Subcutaneous abdominal adipose tissue (tissue), 5 donors: ENCODE data around the gene B4GALNT3.
A peak's percentile ranks its signal among the peaks of the same experiment; 100 is the strongest.

Source experiments
- H3K27ac ChIP-seq: one replicate; pipeline ENCODE4 v1.7.0; 2013; ENCODE audit warnings: low read depth, mild to moderate bottlenecking, inconsistent platforms, low read length, moderate library complexity
- H3K27me3 ChIP-seq, 5 donors: one replicate each; pipeline ENCODE4 v1.7.0; 2013; ENCODE audit warnings: low read length in 5 of 5, inconsistent platforms in 1 of 5; ENCODE audit not compliant: control insufficient read depth in 5 of 5, insufficient read depth in 4 of 5
- H3K36me3 ChIP-seq, 5 donors: one replicate each; pipeline ENCODE4 v1.7.0; 2013; ENCODE audit warnings: low read length in 5 of 5; ENCODE audit not compliant: control insufficient read depth in 5 of 5, insufficient read depth in 5 of 5
- H3K4me1 ChIP-seq, 5 donors: one replicate each; pipeline ENCODE4 v1.7.0; 2013; ENCODE audit warnings: low read length in 5 of 5, mild to moderate bottlenecking in 3 of 5, moderate library complexity in 1 of 5; ENCODE audit not compliant: control insufficient read depth in 5 of 5, insufficient read depth in 5 of 5
- H3K4me3 ChIP-seq, 5 donors: one replicate each; pipeline ENCODE4 v1.7.0; 2013; ENCODE audit warnings: low read length in 5 of 5, low read depth in 1 of 5
- H3K9ac ChIP-seq, 5 donors: one replicate each; pipeline ENCODE4 v1.7.0; 2013; ENCODE audit warnings: low read length in 5 of 5, mild to moderate bottlenecking in 4 of 5, moderate library complexity in 3 of 5
- H3K9me3 ChIP-seq, 5 donors: one replicate each; pipeline ENCODE4 v1.7.0; 2013; ENCODE audit warnings: low read length in 5 of 5; ENCODE audit not compliant: control insufficient read depth in 5 of 5
- donor health status: healthy.
- donor health status: healthy.
- donor health status: healthy.
- donor health status: healthy.
- donor health status: healthy.

Gene B4GALNT3

GRCh38 chr12:552466-552865 is 92.7 kb downstream of the B4GALNT3 start:
- Histone ChIP-seq H3K9ac (no peak overlapping the region), H3K27me3 (peaks cover 5 to 23% (median 7%) of the 10 kb centered on the region in 5 donors), H3K4me3 (no peak overlapping the region), H3K9me3 (no peaks in the 10 kb centered on the region), H3K36me3 (no peaks in the 10 kb centered on the region), H3K27ac (no peak overlapping the region), H3K4me1 (peaks cover 2 to 25% (median 23%) of the 10 kb centered on the region in 5 donors)

- Histone ChIP-seq H3K36me3 (no peaks in the 10 kb centered on the region), H3K9ac (peak overlapping the region in 1 of 5 donors; percentile 17), H3K27me3 (peaks cover 2 to 18% (median 11%) of the 10 kb centered on the region in 5 donors), H3K4me1 (peaks cover 2 to 25% (median 20%) of the 10 kb centered on the region in 5 donors), H3K27ac (no peak overlapping the region), H3K4me3 (peak overlapping the region in 2 of 5 donors; percentile 13 to 54), H3K9me3 (no peaks in the 10 kb centered on the region)
Measured at GRCh38 chr12:553216-554000, 93.7 kb downstream of the B4GALNT3 start.

- no peaks in the 10 kb centered on the region for H3K9me3 ChIP-seq
- peak overlapping the region in 1 of 5 donors; percentile 54 for H3K4me3 ChIP-seq
- H3K9ac ChIP-seq = peak overlapping the region in 1 of 5 donors; percentile 17
- no peak overlapping the region for H3K27ac ChIP-seq
- peaks cover 7 to 21% (median 12%) of the 10 kb centered on the region in 5 donors for H3K27me3 ChIP-seq
- H3K4me1 ChIP-seq = peaks cover 2 to 25% (median 20%) of the 10 kb centered on the region in 5 donors
- H3K36me3 ChIP-seq = no peaks in the 10 kb centered on the region
Measured at GRCh38 chr12:554001-554285, 94.2 kb downstream of the B4GALNT3 start.

GRCh38 chr12:556498-556897 is 96.8 kb downstream of the B4GALNT3 start:
- Histone ChIP-seq H3K4me1 (peaks cover 2 to 31% (median 26%) of the 10 kb centered on the region in 5 donors), H3K9me3 (no peaks in the 10 kb centered on the region), H3K36me3 (no peaks in the 10 kb centered on the region), H3K9ac (no peak overlapping the region), H3K27ac (no peak overlapping the region), H3K27me3 (peaks cover 12 to 37% (median 17%) of the 10 kb centered on the region in 5 donors), H3K4me3 (no peak overlapping the region)

GRCh38 chr12:558580-558979 is 98.8 kb downstream of the B4GALNT3 start:
- Histone ChIP-seq H3K4me1 (peaks cover 4 to 31% (median 22%) of the 10 kb centered on the region in 5 donors), H3K4me3 (no peak overlapping the region), H3K9me3 (no peaks in the 10 kb centered on the region), H3K27me3 (peaks cover 11 to 29% (median 15%) of the 10 kb centered on the region in 5 donors), H3K36me3 (no peaks in the 10 kb centered on the region), H3K9ac (no peak overlapping the region), H3K27ac (no peak overlapping the region)

- Histone ChIP-seq H3K36me3 (no peaks in the 10 kb centered on the region), H3K9ac (no peak overlapping the region), H3K4me3 (no peak overlapping the region), H3K9me3 (no peaks in the 10 kb centered on the region), H3K4me1 (peaks cover 3 to 33% (median 18%) of the 10 kb centered on the region in 5 donors), H3K27ac (no peak overlapping the region), H3K27me3 (peaks cover 11 to 29% (median 15%) of the 10 kb centered on the region in 5 donors)
Measured at GRCh38 chr12:559208-559905, 99.6 kb downstream of the B4GALNT3 start.

GRCh38 chr12:559906-560455 is 100.2 kb downstream of the B4GALNT3 start:
- peaks cover 11 to 29% (median 15%) of the 10 kb centered on the region in 5 donors for H3K27me3 ChIP-seq
- peaks cover 3 to 33% (median 18%) of the 10 kb centered on the region in 5 donors for H3K4me1 ChIP-seq
- no peaks in the 10 kb centered on the region for H3K36me3 ChIP-seq
- H3K9me3 ChIP-seq = no peaks in the 10 kb centered on the region
- no peak overlapping the region for H3K9ac ChIP-seq
- H3K4me3 ChIP-seq = no peak overlapping the region
- H3K27ac ChIP-seq = no peak overlapping the region

- no peak overlapping the region for H3K27ac ChIP-seq
- H3K9me3 ChIP-seq = no peaks in the 10 kb centered on the region
- peaks cover 11 to 29% (median 15%) of the 10 kb centered on the region in 5 donors for H3K27me3 ChIP-seq
- H3K9ac ChIP-seq = no peak overlapping the region
- peaks cover 3 to 33% (median 18%) of the 10 kb centered on the region in 5 donors for H3K4me1 ChIP-seq
- H3K4me3 ChIP-seq = no peak overlapping the region
- H3K36me3 ChIP-seq = peaks cover 0 to 5% (median 3%) of the 10 kb centered on the region in 5 donors
Measured at GRCh38 chr12:560691-561390, 101.1 kb downstream of the B4GALNT3 start.

- peak overlapping the region in 1 of 5 donors; percentile 65 for H3K9ac ChIP-seq
- H3K36me3 ChIP-seq = peaks cover 0 to 8% (median 4%) of the 10 kb centered on the region in 5 donors
- H3K4me1 ChIP-seq = peaks cover 3 to 33% (median 18%) of the 10 kb centered on the region in 5 donors
- H3K4me3 ChIP-seq = peak overlapping the region in 4 of 5 donors; percentile 23 to 53 (median 47)
- H3K27ac ChIP-seq = no peak overlapping the region
- H3K9me3 ChIP-seq = no peaks in the 10 kb centered on the region
- H3K27me3 ChIP-seq = peaks cover 11 to 29% (median 15%) of the 10 kb centered on the region in 5 donors
Measured at GRCh38 chr12:561391-561705, 101.6 kb downstream of the B4GALNT3 start.
